GM21526 (cell line): ENCODE data around the gene USF2.
"Not testable (repeated sequence)": the region's sequence is repeated elsewhere in the genome, so short reads cannot be mapped to it uniquely, and the experiment has no call there.

Experiments used
- ATAC-seq: cut with Tn5 transposase; IDR thresholded peaks from one replicate; pipeline ENCODE4 v1.9.1; 2021; ENCODE audit warnings: moderate library complexity; ENCODE audit not compliant: unreplicated experiment, low FRiP score

The USF2 gene

GRCh38 chr19:35268536-35269437, at the start of gene USF2:
Gene USF2, plus strand, starts transcription at chr19:35268962. Its CDS starts 140 bp downstream, at chr19:35269102.
- peak; percentile 4 for ATAC-seq

- ATAC-seq: no peak
Observed at GRCh38 chr19:35219008-35219407, 49.8 kb upstream of the USF2 start.

GRCh38 chr19:35220315-35220921, 48.3 kb upstream of the USF2 start:
- ATAC-seq: no peak

GRCh38 chr19:35220973-35221590, 47.7 kb upstream of the USF2 start:
- not testable (repeated sequence) for ATAC-seq

GRCh38 chr19:35222373-35223015, 46.3 kb upstream of the USF2 start:
- no peak for ATAC-seq

- no peak for ATAC-seq
Observed at GRCh38 chr19:35223084-35223790, 45.5 kb upstream of the USF2 start.

- no peak for ATAC-seq
Observed at GRCh38 chr19:35223862-35224505, 44.8 kb upstream of the USF2 start.

- ATAC-seq: no peak
Observed at GRCh38 chr19:35224681-35225571, 43.8 kb upstream of the USF2 start.

- ATAC-seq: no peak
Observed at GRCh38 chr19:35225951-35226350, 42.8 kb upstream of the USF2 start.

GRCh38 chr19:35226748-35227147, 42.0 kb upstream of the USF2 start:
- ATAC-seq: no peak

GRCh38 chr19:35228177-35228930, 40.4 kb upstream of the USF2 start, which contains the start of gene FAM187B:
Gene FAM187B, minus strand, starts transcription at chr19:35228739. Its CDS starts 59 bp downstream, at chr19:35228680.
- no peak for ATAC-seq

GRCh38 chr19:35229601-35230000, 39.2 kb upstream of the USF2 start:
- ATAC-seq: no peak

GRCh38 chr19:35231956-35232645, 36.7 kb upstream of the USF2 start:
- no peak for ATAC-seq

GRCh38 chr19:35232912-35233311, 35.9 kb upstream of the USF2 start:
- ATAC-seq: no peak

- no peak for ATAC-seq
Observed at GRCh38 chr19:35236638-35237400, 31.9 kb upstream of the USF2 start.

- not testable (repeated sequence) for ATAC-seq
Observed at GRCh38 chr19:35239597-35239996, 29.2 kb upstream of the USF2 start.

GRCh38 chr19:35240327-35240726, 28.4 kb upstream of the USF2 start:
- ATAC-seq: no peak
